ENCODE results near the gene PSMB7. TPM values are rescaled to one million over a fixed set of nuclear protein-coding genes. Genes with fewer than 3 reads are reported as not detected.

PSMB7 gene
- total RNA-seq, 2 donors from 2014 or later = 70.7 to 77.5 TPM

DNA sequence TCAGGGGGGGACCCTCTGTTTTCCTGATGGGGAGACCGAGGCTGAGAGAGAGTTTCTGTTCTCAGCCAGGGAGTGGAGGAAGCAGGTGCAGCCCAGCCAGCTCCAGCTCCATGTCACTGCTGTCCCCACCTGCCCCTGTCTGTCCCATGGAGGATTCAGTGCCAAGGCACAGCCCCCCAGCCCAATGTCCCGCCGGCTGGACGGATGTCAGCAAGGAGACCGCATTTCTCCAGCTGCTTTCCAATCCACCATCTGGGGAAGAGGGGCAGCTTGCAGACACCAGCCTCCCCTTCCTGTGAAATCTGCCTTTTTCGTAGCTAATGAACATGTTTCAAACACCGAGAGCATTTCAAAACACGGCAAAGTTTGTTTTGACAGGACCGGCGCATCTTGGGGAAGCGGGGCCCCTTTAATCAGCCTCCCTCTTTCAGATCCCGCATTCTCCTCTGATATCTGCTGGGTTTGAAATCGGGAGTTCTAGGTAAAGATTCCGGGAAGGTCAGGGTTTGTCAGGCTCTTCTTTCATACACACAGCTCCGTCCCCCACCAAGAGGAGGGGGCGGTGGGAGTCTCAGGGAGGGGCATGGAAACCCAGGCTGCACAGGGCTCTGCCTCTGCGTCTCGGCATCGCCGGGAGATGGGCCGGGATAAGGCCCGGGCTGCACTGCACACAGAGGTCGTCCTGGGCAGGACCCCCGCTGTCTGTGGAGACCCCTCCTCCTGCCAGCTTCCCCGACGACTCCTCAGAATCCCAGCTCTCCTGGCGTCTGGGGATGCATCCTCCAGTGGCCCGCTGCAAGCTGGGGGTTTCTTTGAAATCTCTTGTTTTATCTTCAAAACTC lies 82.7 kb downstream of the PSMB7 start:
- no peaks in the 10 kb centered on the region for H3K27me3 Mint-ChIP-seq
- peaks cover 3% of the 10 kb centered on the region for H3K4me1 Mint-ChIP-seq
- H3K4me3 Mint-ChIP-seq = no peak overlapping the region
- H3K36me3 Mint-ChIP-seq (ENCODE audit: low read depth) = no peaks in the 10 kb centered on the region
- no peak overlapping the region for H3K27ac Mint-ChIP-seq
- no peaks in the 10 kb centered on the region for H3K9me3 ChIP-seq (ENCODE audit: control insufficient read depth, low read length, poor library complexity, severe bottlenecking)
- DNase-seq = no peak
- ATAC-seq = no peak

DNA sequence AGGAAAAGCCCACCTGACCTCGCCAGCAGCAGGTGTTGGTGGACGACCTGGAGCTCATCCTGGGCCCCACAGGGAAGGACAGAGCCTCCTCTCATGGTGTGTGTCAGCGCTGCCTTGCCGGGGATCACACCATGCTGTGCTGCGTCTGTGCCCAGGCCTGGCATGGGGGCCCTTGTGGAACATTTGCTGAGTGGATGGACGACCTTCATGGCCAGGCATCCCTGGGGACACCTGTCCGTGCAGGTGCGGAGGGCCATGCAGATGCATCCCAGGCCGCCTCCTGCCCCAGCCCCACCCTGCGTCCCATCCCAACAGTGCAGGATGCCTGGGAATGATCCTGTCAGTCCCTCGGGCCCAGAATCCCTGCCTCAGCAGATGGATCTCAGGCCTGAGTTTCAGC lies 83.7 kb downstream of the PSMB7 start:
- no peaks in the 10 kb centered on the region for H3K9me3 ChIP-seq (ENCODE audit: control insufficient read depth, low read length, poor library complexity, severe bottlenecking)
- no peaks in the 10 kb centered on the region for H3K36me3 Mint-ChIP-seq (ENCODE audit: low read depth)
- no peaks in the 10 kb centered on the region for H3K27me3 Mint-ChIP-seq
- H3K4me3 Mint-ChIP-seq = no peak overlapping the region
- no peak for DNase-seq
- no peak overlapping the region for H3K27ac Mint-ChIP-seq
- no peak for ATAC-seq
- H3K4me1 Mint-ChIP-seq = peaks cover 3% of the 10 kb centered on the region

DNA sequence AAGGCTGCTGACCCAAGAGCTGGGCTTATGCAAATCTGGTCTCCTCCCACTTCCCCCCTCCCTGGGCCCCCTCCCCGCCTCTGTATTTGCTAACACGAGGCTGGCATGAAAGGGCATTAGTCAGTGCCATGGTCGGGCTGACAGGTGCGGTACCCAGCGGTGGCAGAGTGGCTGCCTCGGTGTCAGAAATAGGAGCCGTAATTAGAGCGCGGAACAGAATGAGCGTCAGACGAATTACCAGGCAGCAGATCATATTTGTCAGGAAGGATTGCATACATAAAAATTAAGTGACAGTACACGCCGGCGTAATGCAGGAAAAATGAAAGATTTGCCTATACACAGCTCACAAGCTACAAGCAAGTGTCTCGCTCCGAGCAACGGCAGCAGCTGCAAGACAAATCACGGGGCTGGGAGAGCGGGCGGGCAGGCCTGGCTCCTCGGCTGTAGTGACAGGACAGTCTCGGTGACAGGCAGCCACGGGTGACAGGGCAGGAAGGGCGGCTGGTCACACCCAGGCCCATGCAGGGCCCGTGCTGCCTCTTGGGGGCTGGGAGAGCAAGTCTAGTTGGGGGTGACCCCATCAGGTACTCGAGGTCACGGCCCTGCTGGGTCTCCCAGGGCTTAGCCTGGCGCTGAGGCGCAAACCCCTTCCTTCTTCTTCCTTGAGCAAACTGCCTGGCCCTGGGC lies 85.1 kb downstream of the PSMB7 start:
- Mint-ChIP-seq H3K36me3 (ENCODE audit: low read depth) (no peaks in the 10 kb centered on the region), H3K27me3 (no peaks in the 10 kb centered on the region), H3K4me1 (peaks cover 3% of the 10 kb centered on the region), H3K4me3 (peak overlapping the region; percentile 25), H3K27ac (peak overlapping the region; percentile 45)
- DNase-seq (no peak), ATAC-seq (no peak)
- no peaks in the 10 kb centered on the region for H3K9me3 ChIP-seq (ENCODE audit: control insufficient read depth, low read length, poor library complexity, severe bottlenecking)

DNA sequence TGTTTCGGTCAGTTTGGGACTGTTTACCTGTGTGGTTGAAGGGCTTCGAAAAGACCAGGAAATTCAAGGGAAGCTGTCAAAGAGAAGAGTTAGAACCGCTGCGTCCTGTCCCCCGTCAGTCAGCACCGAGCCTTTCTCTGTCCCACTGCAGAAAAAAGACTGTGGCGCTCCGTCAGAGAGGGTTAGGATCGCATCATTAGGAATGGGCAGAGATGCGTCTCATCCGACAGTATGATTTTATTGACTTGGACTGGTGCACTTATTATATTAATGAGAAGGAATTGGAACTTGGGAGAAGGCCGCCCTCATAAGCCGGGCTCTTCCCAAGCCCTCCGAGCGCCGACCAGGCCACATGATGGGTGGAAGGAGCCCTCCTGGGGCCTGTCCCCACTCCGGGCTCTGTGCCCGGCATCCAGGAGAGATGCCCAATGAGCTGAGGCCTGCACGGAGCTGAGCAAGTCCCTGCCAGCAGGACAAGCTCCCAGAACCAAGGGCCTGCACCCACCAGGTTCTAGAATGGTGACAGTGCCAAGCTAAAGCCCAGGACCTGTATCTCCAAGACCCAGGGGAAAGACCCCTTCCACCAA lies 85.9 kb downstream of the PSMB7 start:
- H3K9me3 ChIP-seq (ENCODE audit: control insufficient read depth, low read length, poor library complexity, severe bottlenecking) = no peaks in the 10 kb centered on the region
- Mint-ChIP-seq H3K36me3 (ENCODE audit: low read depth) (no peaks in the 10 kb centered on the region), H3K4me3 (no peak overlapping the region), H3K4me1 (peaks cover 3% of the 10 kb centered on the region), H3K27ac (no peak overlapping the region), H3K27me3 (no peaks in the 10 kb centered on the region)
- ATAC-seq (no peak), DNase-seq (no peak)

DNA sequence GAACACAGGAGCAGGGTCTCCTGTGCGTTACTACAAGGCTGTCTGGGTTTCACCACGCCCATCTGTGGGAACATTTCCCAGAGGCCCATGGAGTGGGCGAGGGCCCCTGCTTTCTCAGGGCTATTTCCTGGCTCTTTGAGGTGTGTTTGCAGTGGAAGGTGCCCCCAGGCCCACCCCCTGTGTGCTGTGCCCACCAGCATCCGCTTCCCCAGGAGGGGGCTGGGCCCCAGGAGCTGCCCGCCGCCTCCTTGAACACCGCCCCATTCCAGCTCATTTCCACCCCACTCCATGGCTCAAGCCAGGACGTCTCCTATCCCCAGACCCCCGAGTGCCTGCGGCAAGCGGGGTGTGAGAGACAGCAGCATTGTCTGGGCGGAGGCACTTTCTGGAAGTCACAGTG lies 87.0 kb downstream of the PSMB7 start:
- ATAC-seq (no peak), DNase-seq (no peak)
- peaks cover 3% of the 10 kb centered on the region for H3K4me1 Mint-ChIP-seq
- H3K4me3 Mint-ChIP-seq = no peak overlapping the region
- H3K9me3 ChIP-seq (ENCODE audit: control insufficient read depth, low read length, poor library complexity, severe bottlenecking) = no peaks in the 10 kb centered on the region
- H3K27me3 Mint-ChIP-seq = no peaks in the 10 kb centered on the region
- no peak overlapping the region for H3K27ac Mint-ChIP-seq
- H3K36me3 Mint-ChIP-seq (ENCODE audit: low read depth) = no peaks in the 10 kb centered on the region

DNA sequence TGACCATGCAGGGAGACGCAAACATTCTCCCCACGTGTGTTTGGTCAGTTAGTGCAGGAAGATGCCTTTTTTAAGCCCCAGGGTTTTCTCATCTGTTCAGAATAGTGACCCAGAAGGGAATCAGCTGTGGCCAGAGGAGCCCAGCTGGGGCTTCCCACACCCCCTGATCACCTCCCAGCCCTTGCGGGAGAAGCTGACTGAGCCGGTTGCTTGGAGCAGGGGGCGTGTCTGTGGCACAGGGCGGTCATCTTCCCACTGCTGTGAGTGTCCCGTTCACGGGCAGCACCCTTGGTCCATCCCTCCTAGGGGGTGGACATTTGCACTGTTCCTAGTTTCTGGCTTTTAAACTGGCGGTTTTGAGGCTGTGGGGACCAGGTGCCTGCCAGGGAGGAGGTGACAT lies 87.8 kb downstream of the PSMB7 start:
- DNase-seq (no peak), ATAC-seq (no peak)
- Mint-ChIP-seq H3K4me1 (peaks cover 10% of the 10 kb centered on the region), H3K27ac (no peak overlapping the region), H3K27me3 (no peaks in the 10 kb centered on the region), H3K4me3 (no peak overlapping the region), H3K36me3 (ENCODE audit: low read depth) (peaks cover 2% of the 10 kb centered on the region)
- no peaks in the 10 kb centered on the region for H3K9me3 ChIP-seq (ENCODE audit: control insufficient read depth, low read length, poor library complexity, severe bottlenecking)

DNA sequence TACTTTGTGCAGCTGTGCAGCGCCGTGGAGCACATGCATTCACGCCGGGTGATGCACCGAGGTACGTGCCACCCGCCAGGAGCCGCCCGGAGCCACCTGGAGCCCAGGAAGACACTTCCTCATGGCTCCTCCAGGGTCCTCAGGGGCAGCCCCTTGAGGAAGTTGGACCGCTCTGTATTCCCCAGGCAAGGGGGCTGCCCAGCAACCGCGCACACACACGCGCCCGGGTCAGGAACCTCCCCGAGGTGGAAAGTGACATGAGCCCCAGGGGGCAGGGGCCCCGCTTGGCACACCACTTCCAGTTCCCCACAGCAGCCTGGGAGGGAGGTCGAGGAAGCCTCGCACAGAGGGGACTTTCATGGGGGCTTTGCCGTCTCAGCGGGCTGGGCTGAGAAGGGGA lies 88.9 kb downstream of the PSMB7 start:
- no peak for DNase-seq
- H3K36me3 Mint-ChIP-seq (ENCODE audit: low read depth) = peaks cover 2% of the 10 kb centered on the region
- no peak overlapping the region for H3K4me3 Mint-ChIP-seq
- H3K27ac Mint-ChIP-seq = no peak overlapping the region
- H3K4me1 Mint-ChIP-seq = peaks cover 11% of the 10 kb centered on the region
- no peaks in the 10 kb centered on the region for H3K27me3 Mint-ChIP-seq
- ATAC-seq = no peak
- H3K9me3 ChIP-seq (ENCODE audit: control insufficient read depth, low read length, poor library complexity, severe bottlenecking) = no peaks in the 10 kb centered on the region

DNA sequence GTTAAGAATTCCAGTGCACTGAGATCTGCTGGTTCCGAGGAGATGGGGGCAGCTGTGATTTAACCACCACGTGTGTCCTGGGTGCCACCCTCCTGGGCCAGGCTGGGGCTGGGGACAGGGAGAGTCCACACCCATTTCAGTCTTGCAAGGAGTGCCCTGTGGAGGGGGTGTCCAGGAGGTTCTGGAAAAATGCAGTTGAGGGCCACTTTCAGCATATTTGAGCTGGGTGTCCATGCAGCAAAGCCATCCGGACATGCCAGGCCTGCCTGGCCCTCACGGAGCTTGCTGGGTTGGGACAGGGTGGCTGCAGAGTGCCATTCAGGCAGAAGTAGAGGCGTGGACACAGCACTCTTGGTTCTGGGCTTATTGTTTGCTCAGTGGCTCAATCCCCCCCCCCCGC lies 89.4 kb downstream of the PSMB7 start:
- DNase-seq (no peak), ATAC-seq (no peak)
- Mint-ChIP-seq H3K27me3 (no peaks in the 10 kb centered on the region), H3K27ac (no peak overlapping the region), H3K36me3 (ENCODE audit: low read depth) (peaks cover 2% of the 10 kb centered on the region), H3K4me1 (peaks cover 11% of the 10 kb centered on the region), H3K4me3 (no peak overlapping the region)
- H3K9me3 ChIP-seq (ENCODE audit: control insufficient read depth, low read length, poor library complexity, severe bottlenecking) = no peaks in the 10 kb centered on the region

DNA sequence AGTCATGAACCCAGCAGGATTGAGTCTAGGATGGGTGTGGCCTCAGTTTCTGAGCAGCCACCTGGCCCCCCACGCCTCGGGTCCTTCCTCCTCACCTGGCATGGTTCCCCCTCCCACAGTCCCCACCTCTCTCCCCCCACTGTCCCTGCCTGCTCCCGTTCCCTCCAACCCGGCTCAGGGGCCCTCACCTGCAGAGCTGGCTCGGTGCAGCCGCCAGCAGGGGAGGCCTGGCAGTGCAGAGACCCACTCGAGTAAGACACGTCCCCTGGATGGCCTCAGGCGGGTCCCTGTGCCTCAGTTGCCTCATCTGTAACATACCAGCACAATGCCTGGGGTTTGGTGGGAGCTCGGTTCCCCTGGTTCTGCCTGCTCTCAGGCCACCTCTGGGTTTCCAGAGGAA lies 91.3 kb downstream of the PSMB7 start:
- no peak overlapping the region for H3K4me3 Mint-ChIP-seq
- H3K27ac Mint-ChIP-seq = no peak overlapping the region
- no peaks in the 10 kb centered on the region for H3K9me3 ChIP-seq (ENCODE audit: control insufficient read depth, low read length, poor library complexity, severe bottlenecking)
- ATAC-seq = no peak
- DNase-seq = no peak
- H3K36me3 Mint-ChIP-seq (ENCODE audit: low read depth) = peaks cover 2% of the 10 kb centered on the region
- H3K27me3 Mint-ChIP-seq = no peaks in the 10 kb centered on the region
- peaks cover 15% of the 10 kb centered on the region for H3K4me1 Mint-ChIP-seq

DNA sequence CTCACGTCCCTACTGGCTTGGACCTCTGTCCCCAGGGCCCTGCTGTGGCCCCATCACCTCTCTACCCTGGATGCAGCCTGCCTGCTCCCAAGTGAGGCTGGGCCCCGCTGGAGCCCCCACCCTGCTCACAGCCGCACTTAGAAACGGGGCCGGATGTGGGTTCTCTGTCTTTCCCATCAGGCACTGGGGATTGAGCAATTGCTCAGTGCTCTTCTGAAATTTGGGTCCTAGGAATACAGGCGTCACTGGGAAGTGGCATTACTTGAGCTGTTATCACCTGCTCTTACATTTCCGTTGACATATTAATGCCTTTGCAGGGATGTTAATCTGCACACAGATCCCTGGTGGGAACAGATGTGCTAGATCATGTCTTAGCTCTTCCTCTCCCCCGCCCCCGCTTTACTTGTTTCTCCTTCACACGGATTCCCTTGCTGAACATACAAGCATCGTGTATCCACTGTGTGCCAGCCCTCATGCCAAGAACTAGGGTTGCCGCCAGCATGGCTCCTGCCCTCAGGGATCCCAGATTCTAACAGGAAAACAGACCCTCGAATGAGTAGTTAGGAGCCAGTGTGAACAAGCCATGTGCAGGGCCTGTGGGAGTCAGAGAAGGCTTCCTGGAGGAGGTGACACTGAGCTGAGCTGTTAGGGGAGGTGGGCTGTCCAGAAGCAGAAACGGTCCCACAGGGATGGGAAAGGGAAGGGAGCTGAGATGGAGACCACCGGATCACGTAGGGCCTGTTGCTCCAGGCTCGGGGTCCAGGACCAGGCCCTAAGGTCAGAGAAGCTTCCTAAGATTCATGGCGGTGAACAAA lies 92.4 kb downstream of the PSMB7 start:
- ATAC-seq (no peak), DNase-seq (no peak)
- Mint-ChIP-seq H3K4me1 (peaks cover 15% of the 10 kb centered on the region), H3K27ac (no peak overlapping the region), H3K4me3 (no peak overlapping the region), H3K27me3 (no peaks in the 10 kb centered on the region), H3K36me3 (ENCODE audit: low read depth) (peaks cover 2% of the 10 kb centered on the region)
- no peaks in the 10 kb centered on the region for H3K9me3 ChIP-seq (ENCODE audit: control insufficient read depth, low read length, poor library complexity, severe bottlenecking)

DNA sequence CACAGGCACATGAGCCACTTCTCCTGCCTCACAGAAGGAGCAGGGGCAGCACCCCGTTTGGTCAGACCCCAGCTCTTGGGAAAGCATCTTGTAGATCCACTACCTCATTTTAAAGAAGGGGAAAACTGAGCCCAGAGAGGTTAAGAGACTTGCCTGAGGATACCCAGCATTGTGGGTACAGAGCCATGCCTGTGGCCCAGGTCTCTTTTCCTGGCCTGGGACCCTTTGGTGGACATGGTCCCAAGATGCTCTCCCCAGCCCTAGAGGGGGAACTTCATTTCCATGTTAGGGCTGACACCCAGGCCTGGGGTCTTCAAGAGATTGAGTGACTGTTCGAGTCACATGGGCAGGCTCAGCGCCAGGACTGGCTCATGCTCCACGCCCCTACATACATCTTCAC lies 93.3 kb downstream of the PSMB7 start:
- H3K36me3 Mint-ChIP-seq (ENCODE audit: low read depth) = peaks cover 2% of the 10 kb centered on the region

DNA sequence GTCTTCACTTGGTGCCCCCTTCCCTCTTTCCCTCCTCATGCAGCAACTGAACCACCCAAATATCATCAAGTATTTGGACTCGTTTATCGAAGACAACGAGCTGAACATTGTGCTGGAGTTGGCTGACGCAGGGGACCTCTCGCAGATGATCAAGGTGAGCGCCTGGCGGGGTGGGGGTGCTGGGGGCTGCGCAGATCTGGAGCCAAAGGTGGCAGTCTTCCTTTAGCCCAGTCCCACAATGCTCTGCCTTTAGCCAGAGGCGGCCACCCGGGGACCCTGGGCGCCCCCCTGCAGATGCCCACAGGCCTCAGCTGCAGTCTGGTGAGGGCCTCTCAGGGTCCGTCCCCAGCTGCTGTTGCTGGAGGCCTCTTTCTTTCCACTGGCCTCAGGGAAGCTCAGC lies 93.8 kb downstream of the PSMB7 start:
- no peaks in the 10 kb centered on the region for H3K9me3 ChIP-seq (ENCODE audit: control insufficient read depth, low read length, poor library complexity, severe bottlenecking)
- H3K27me3 Mint-ChIP-seq = no peaks in the 10 kb centered on the region
- H3K4me3 Mint-ChIP-seq = no peak overlapping the region
- ATAC-seq (no peak), DNase-seq (no peak)
- peaks cover 2% of the 10 kb centered on the region for H3K36me3 Mint-ChIP-seq (ENCODE audit: low read depth)
- H3K4me1 Mint-ChIP-seq = peaks cover 15% of the 10 kb centered on the region
- no peak overlapping the region for H3K27ac Mint-ChIP-seq

More for the DNA sequence above, 93.3 kb downstream of the PSMB7 start:
- no peaks in the 10 kb centered on the region for H3K9me3 ChIP-seq (ENCODE audit: control insufficient read depth, low read length, poor library complexity, severe bottlenecking)
- ATAC-seq (no peak), DNase-seq (no peak)
- H3K27ac Mint-ChIP-seq = no peak overlapping the region
- peaks cover 15% of the 10 kb centered on the region for H3K4me1 Mint-ChIP-seq
- no peaks in the 10 kb centered on the region for H3K27me3 Mint-ChIP-seq
- no peak overlapping the region for H3K4me3 Mint-ChIP-seq

Measured in T-helper 17 cell (primary cell).